Midbrain (tissue), 1 donor: ENCODE measurements around the gene SIRT4.
"Not testable (repeated sequence)": the region's sequence is repeated elsewhere in the genome, so short reads cannot be mapped to it uniquely, and the experiment has no call there.

Experiments
- DNase-seq: peaks from one replicate; lab custom pipeline; 2025; lab: John Stamatoyannopoulos, UW

SIRT4 gene

GRCh38 chr12:120335447-120335846, 33.3 kb downstream of the SIRT4 start:
- DNase-seq, result peak; percentile 21

- DNase-seq, result not testable (repeated sequence)
These were observed 34.3 kb downstream of the SIRT4 start for GRCh38 chr12:120336392-120336791.

DNA sequence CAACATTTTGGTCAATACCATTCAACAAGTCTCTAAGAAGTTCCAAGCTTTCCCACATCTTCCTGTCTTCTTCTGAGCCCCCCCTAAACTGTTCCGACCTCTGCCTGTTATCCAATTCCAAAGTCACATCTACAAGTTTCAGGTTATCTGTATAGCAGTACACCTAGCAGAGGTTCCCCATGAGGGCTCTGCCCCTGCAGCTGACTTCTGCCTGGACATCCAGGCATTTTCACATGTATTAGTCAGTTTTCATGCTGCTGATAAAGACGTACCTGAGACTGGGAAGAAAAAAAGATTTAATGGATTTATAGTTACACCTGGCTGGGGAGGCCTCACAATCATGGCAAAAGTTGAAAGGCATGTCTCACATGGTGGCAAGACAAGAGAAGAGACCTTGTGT, 35.6 kb downstream of the SIRT4 start:
- no peak for DNase-seq

DNA sequence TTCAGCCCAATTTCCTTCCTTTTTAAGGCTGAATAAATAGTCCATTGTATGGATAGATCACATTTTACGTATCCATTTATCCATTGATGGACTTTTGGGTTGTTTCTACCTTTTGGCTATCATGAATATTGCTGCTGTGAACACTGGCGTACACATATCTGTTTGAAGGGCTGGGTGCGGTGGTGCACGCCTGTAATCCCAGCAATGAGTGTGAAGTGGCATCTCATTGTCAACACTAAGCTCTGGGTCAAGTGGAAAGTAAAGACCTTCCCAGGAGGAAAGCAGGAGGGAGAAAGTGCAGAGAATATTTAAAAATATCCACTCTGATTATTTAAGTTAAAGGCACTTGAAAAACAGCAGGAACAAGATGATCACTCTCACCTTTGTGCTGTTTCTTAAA, 37.1 kb downstream of the SIRT4 start:
- DNase-seq, result no peak

DNA sequence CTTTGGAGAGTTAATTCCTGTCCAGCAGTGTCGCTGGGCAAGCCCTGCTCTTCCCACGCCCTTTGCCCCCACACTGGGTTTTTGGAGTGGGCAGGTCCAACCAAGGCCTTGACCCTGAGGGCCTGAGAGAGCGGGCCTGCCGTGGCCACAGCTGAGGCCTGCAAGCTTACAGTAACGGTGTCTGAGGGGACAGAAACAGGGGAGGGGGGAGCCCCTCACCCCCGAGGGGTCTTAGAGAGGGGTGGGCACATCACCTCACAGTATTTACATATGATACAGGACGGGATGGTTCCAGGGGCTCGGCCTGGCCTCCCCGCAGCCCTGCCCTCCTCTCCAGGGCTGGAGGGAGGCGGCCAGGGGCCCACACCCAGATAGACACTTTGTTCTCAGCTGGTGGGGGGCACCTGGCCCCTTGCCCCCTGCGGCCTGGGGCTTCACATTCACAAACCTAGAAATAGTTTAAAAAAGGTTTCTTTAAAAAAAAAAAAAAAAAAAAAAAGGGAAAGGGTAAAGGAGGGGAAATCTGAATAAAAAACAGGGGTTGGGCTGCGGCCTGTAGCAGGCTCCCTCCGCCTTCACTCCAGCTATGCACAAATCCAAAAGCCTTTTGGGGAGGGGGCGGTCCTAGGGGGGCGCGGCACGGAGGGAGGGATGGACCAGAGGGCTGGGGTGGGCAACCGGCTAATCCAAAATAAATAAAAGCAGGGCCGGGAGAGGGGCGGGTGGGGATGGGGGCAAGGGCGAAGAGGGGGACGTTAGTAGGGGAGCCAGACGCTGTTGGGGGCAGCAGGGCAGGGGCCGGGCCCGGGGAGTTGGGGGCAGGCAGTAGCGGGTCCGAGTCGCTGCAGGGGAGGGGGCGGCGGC, 40.3 kb downstream of the SIRT4 start:
- DNase-seq, result no peak

DNA sequence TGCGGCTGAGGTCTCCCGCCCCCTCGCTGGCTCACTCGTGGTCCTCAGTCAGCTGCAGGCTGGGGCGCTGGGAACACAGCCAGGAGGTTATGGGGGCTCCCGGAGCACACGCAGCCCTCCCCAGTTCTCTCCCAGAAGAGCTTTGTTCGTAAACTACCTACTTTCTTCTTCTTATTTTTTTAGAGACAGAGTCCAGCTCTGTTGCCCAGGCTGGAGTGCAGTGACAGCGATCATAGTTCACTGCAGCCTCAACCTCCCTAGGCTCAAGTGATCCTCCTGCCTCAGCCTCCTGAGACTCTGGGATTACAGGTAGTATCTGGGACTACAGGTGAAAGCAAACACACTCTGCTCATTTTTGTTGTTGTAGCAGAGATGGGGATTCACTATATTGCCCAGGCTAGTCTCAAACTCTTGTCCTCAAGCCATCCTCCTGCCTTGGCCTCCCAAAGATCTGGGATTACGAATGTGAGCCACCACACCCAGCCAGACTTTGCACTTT, 41.0 kb downstream of the SIRT4 start:
- DNase-seq, result no peak

DNA sequence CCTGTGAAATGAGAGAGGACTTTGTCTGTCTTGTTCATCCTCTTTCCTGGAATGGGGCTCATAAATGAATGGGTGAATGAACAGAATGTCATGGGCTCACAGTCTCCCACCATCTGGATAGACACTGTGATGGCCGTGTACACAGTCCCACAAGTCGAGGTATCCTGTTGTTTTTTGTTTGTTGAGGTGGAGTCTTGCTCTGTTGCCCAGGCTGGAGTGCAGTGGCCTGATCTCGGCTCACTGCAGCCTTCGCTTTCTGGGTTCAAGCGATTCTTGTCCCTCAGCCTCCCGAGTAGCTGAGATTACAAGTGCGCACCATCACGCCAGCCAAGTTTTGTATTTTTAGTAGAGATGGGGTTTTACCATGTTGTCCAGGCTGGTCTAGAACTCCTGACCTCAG, 41.6 kb downstream of the SIRT4 start:
- no peak for DNase-seq

DNA sequence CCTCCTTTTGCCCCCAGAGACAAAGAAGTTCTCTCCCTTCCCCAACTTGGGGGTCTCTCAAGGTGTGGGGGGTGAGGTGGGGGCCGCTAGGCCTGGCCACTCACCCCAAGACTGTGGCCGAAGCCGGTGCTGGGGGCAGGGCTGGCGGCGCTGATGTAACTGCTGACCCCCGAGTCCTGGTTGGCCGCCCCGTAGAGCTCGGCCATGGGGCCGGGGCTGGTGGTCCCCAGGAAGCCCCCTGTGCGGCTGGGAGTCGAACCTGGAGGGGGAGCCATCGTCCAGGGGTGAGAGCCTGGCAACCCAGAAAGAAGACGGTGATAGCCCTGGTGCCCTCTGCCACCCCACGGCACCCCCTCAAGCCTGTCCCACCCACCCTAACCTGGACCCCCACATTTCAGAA, 43.9 kb downstream of the SIRT4 start:
- DNase-seq, result no peak

DNA sequence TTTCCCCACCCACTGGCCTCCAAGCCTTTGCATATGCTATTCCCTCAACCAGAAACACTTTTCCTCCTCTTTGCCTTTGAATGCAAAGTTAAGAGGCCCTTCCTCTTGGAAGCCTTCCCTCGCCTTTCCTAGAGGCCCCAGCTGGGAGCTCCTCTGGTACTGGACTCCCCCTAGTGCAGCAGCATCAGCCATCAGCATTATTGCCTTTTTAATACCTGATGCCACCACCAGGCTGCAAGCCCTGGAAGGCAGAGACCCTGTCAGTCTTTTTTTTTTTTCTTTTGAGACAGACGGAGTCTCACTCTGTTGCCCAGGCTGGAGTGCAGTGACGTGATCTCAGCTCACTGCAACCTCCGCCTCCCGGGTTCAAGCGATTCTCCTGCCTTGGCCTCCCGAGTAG, 44.6 kb downstream of the SIRT4 start:
- DNase-seq, result no peak

GRCh38 chr12:120347766-120348165, 45.6 kb downstream of the SIRT4 start:
- no peak for DNase-seq

DNA sequence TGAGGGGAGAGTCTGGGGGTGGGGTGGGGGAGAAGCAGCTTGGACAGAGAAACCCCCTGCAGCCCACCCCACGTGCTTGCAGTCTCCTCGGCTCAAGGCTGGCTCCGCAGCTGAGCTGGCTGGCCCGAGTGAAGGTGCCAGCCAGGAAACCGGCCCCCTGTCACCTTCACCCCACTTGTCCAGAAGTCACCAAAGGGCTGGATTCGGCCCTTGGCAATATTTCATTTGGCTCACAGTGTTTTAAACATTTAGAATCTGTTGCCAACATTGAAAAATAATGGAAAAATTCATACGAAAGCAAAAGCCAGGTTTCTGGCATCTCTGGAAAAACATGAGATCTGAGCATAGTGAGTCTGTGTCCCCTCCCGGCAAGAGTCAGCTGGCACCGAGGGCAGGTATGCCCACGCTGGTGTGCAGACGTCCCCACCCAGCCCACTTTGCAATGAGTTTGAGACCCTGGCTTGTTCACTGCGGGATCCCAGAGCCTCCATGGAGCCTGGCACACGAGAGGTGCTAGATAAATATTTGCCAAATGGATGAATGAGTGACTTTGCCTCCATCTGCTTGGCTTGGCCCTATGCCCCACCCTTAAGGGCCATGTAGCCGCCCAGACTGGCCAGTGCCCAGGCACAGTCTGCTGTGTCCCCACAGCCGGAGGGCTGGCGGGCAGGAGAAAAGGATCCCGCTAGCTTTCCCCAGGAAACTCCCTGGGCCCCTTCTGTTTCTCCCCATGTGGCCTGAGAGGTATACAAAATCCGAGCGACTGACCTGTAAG, 48.6 kb downstream of the SIRT4 start:
- peak; percentile 26 for DNase-seq

- DNase-seq, result no peak
These were observed 50.0 kb downstream of the SIRT4 start for GRCh38 chr12:120352117-120352516.

DNA sequence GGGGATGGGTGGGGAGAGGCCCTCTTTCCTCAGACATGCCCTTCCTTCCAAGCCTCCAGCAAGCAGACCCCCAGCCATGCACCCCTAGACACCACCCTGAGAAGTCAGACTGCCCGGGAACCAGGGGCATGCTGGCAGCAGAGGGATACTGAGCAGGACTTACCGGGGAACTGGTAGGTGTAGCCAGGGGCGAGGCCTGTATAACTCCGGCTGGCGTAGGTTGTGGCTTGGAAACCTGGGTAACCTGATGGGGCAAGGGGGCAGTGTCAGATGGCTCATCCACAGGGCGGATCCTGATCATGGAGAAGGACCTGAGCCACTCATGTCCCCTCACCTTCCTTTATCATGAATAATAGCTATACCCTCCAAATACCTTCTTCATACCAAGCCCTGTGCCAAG, 51.0 kb downstream of the SIRT4 start:
- DNase-seq, result no peak

DNA sequence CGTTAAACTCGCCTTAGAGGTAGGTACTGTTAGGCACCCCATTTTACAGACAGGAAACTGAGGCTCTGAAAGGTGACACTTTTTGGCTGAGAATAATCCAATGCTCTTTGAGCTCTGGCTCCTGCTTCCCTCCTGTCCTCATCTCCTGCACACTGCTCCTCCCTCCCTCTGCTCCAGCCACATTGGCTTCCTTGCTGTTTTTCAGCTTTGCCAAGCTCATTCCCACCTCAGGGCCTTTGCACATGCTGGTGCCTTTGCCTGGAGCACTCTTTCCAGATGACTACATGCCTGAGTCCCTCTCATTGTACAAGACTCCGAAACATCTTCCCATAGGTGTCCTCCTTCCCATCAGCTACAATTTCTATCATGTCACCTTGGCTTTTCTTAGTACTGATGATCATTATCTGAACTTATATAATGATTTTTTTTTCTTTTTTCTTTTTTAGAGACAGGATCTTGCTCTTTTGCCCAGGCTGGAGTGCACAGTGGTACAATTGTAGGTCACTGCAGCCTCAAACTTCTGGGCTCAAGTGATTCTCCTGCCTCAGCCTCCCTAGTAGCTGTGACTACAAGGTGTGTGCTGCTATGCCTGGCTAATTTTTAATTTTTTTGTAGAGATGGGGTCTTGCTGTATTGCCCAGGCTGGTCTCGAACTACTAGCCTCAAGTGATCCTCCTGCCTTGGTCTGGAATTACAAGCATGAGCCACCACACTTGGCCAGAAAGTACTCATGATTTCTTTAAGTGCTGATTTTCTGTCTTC, 51.6 kb downstream of the SIRT4 start:
- no peak for DNase-seq

- peak; percentile 72 for DNase-seq
These were observed 54.5 kb downstream of the SIRT4 start for GRCh38 chr12:120356567-120357030.

DNA sequence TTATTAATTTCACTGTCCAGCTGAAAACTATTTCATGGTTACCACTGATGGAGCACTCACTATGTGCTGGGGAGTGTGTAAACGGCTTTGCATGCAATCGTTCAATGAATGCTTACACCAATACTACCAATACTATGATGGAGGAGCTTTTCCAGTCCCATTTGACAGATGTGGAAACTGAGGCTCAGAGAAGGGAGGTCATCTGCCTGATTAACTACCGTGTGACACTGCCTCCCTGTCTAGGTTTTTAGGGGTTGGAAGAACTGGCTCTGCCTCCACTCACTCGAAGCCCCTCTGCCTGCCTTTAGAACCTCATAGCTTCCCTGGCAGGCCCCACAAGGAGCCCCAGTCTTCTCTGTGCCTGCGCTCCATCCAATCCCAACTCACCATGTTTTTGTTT, 55.0 kb downstream of the SIRT4 start:
- no peak for DNase-seq

DNA sequence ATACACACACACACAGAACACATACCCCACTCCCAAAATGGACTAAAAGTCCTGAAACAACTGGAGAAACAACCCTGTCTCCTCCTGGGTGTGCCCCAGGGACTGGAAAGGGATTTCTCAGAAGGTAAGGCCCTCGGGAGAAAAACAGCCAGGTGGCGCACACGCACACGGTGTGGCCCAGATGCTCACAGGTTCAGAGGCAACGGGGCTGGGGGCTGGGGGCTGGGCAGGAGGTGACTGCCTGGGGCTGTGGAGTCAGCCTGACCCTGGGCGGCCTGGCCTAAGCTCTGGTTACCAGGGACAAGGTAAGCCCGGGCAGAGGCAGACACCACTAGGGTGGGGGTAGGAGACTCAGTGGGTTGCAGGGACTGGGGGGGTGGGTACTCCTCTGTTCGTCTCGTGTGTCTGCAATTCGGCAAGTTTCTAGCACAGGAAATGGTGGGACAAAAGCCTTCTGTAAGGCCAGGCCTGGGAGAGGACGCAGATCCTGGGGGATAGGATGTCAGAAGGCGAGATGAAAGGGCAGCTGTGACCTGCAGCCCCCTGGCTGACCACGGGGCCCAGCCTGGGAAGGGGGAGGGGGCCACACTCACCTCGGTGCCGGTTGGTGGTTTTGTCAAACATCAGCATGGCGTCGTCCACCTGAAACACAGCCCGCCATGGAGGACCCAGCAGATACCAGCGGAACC, 56.4 kb downstream of the SIRT4 start:
- DNase-seq, result no peak

GRCh38 chr12:120359128-120359527, 57.0 kb downstream of the SIRT4 start:
- no peak for DNase-seq

GRCh38 chr12:120361506-120362208, 59.5 kb downstream of the SIRT4 start:
- DNase-seq, result peak; percentile 90
